GM10248 (cell line): ENCODE data around the gene ARHGAP45.
A peak's percentile ranks its signal among the peaks of the same experiment; 100 is the strongest.

Experiments
- CTCF ChIA-PET: fragments of 300-600 bp; sonication (Branson Sonifier 250); formaldehyde crosslinking; extraction: SDS; loops from one replicate; lab custom pipeline; 2021; ENCODE audit warnings: antibody characterized with exemption; lab: Yijun Ruan, JAX
- POLR2A ChIA-PET: fragments of 350-650 bp; sonication (Branson Sonifier 250); formaldehyde crosslinking; extraction: SDS; loops from one replicate; lab custom pipeline; 2020; ENCODE audit warnings: antibody characterized with exemption; lab: Yijun Ruan, JAX
- DNase-seq: peaks from one replicate; pipeline ENCODE4 v3.0.0; 2012; ENCODE audit errors: extremely low spot score
- CTCF ChIP-seq: IDR thresholded peaks from 2 replicates; pipeline ENCODE4 v1.5.1; 2012; ENCODE audit warnings: mild to moderate bottlenecking, low read depth; ENCODE audit errors: extremely low read depth, missing control alignments, control extremely low read depth

The ARHGAP45 gene

GRCh38 chr19:1093811-1094553 is 27.0 kb downstream of the ARHGAP45 start:
- POLR2A ChIA-PET = interaction anchor here (1.4 kb wide), 1 partner anchor 19 kb away, joined by 5 read pairs; no protein-coding TSS in a partner anchor
- DNase-seq = no peak
- TF ChIP-seq CTCF = no peak
- CTCF ChIA-PET = interaction anchor here (0.7 to 2.1 kb wide), 4 partner anchors 9 to 150 kb away, joined by 3 to 10 read pairs (median 4); partner anchors contain the start of gene GPX4

GRCh38 chr19:1094655-1094977 is 27.6 kb downstream of the ARHGAP45 start:
- DNase-seq = no peak
- TF ChIP-seq CTCF = no peak
- ChIA-PET POLR2A (interaction anchor here (1.4 kb wide), 1 partner anchor 19 kb away, joined by 5 read pairs; no protein-coding TSS in a partner anchor), CTCF (interaction anchor here (1.0 to 2.1 kb wide), 3 partner anchors 10 to 150 kb away, joined by 3 to 10 read pairs (median 4); partner anchors contain the start of gene GPX4)

GRCh38 chr19:1094978-1095701 is 28.2 kb downstream of the ARHGAP45 start, which contains the start of gene POLR2E:
POLR2E (minus strand) TSS chr19:1095375; CDS start chr19:1095315, 60 bp downstream.
- no peak for TF ChIP-seq CTCF
- ChIA-PET CTCF (interaction anchor here (1.0 to 2.1 kb wide), 3 partner anchors 9 to 149 kb away, joined by 3 to 10 read pairs (median 4); partner anchors contain the start of gene GPX4), POLR2A (interaction anchor here (1.4 kb wide), 1 partner anchor 20 kb away, joined by 5 read pairs; no protein-coding TSS in a partner anchor)
- peak; percentile 96 for DNase-seq

- ChIA-PET POLR2A (no interaction called here), CTCF (interaction anchor here (1.2 to 2.8 kb wide), 2 partner anchors 40 to 146 kb away, joined by 3 to 9 read pairs; no protein-coding TSS in a partner anchor)
- TF ChIP-seq CTCF = no peak
- no peak for DNase-seq
These were observed 30.8 kb downstream of the ARHGAP45 start for GRCh38 chr19:1097810-1098176.

- ChIA-PET POLR2A (no interaction called here), CTCF (interaction anchor here (1.2 to 2.8 kb wide), 2 partner anchors 41 to 146 kb away, joined by 3 to 9 read pairs; no protein-coding TSS in a partner anchor)
These were observed 31.4 kb downstream of the ARHGAP45 start for GRCh38 chr19:1098177-1099051.

More at GRCh38 chr19:1098177-1099051, 31.4 kb downstream of the ARHGAP45 start:
- DNase-seq = no peak
- no peak for TF ChIP-seq CTCF
